WERI-Rb-1 (cell line): ENCODE measurements around the gene TM9SF4.

ENCODE experiments used
- DNase-seq: peaks from one replicate; pipeline ENCODE4 v3.0.0-alpha.2; 2020
- H3K27ac ChIP-seq: fragments of 250-450 bp; sonication (Bioruptor Pico); 2 replicates; pipeline ENCODE4 v1.5.1; 2020; ENCODE audit warnings: mild to moderate bottlenecking, moderate library complexity
- H3K27me3 ChIP-seq: fragments of 250-450 bp; sonication (Bioruptor Pico); 2 replicates; pipeline ENCODE4 v1.5.1; 2021; ENCODE audit warnings: mild to moderate bottlenecking, low read depth, moderate library complexity; ENCODE audit not compliant: insufficient read depth, severe bottlenecking
- H3K36me3 ChIP-seq: fragments of 250-450 bp; sonication (Bioruptor Pico); 2 replicates; pipeline ENCODE4 v1.5.1; 2020; ENCODE audit warnings: mild to moderate bottlenecking, moderate library complexity
- H3K4me3 ChIP-seq: 2 replicates; pipeline ENCODE4 v1.5.1; 2011; ENCODE audit warnings: low read depth, mild to moderate bottlenecking, control low read depth, low read length
- H3K9me3 ChIP-seq: fragments of 250-450 bp; sonication (Bioruptor Pico); 2 replicates; pipeline ENCODE4 v1.5.1; 2021; ENCODE audit warnings: mild to moderate bottlenecking, moderate library complexity; ENCODE audit not compliant: severe bottlenecking
- TF ChIP-seq, protein P1 (sequence below): IDR thresholded peaks from 2 replicates; pipeline ENCODE4 v1.5.1; 2011; ENCODE audit warnings: low read depth, mild to moderate bottlenecking, control low read depth, inconsistent platforms, low read length

TM9SF4 gene

DNA sequence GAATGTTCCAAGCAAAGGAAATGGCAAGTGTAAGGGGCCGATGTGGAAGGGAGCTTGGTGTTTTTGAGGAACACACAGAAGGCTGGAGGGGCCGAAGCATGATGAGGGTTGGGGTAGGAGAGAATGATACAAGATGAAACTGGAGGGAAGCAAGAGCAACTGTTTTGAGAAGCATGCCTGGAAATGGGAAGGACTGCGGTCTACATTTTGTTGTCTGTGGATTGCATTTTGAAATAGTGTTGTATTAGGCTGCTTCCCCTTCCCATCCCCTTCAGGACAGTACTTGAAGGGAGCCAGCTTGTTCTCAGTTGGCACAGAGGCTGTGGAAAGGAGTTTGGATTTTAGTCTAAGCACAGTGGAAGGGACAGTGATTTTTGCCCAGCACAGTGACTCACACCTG is 2.2 kb downstream of the TM9SF4 start:
- no peak overlapping the region for H3K4me3 ChIP-seq
- no peaks in the 10 kb centered on the region for H3K9me3 ChIP-seq
- peaks cover 7% of the 10 kb centered on the region for H3K36me3 ChIP-seq
- TF ChIP-seq, protein P1, sequence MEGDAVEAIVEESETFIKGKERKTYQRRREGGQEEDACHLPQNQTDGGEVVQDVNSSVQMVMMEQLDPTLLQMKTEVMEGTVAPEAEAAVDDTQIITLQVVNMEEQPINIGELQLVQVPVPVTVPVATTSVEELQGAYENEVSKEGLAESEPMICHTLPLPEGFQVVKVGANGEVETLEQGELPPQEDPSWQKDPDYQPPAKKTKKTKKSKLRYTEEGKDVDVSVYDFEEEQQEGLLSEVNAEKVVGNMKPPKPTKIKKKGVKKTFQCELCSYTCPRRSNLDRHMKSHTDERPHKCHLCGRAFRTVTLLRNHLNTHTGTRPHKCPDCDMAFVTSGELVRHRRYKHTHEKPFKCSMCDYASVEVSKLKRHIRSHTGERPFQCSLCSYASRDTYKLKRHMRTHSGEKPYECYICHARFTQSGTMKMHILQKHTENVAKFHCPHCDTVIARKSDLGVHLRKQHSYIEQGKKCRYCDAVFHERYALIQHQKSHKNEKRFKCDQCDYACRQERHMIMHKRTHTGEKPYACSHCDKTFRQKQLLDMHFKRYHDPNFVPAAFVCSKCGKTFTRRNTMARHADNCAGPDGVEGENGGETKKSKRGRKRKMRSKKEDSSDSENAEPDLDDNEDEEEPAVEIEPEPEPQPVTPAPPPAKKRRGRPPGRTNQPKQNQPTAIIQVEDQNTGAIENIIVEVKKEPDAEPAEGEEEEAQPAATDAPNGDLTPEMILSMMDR, result no peak
- H3K27me3 ChIP-seq, result no peaks in the 10 kb centered on the region
- DNase-seq, result no peak
- no peak overlapping the region for H3K27ac ChIP-seq

DNA sequence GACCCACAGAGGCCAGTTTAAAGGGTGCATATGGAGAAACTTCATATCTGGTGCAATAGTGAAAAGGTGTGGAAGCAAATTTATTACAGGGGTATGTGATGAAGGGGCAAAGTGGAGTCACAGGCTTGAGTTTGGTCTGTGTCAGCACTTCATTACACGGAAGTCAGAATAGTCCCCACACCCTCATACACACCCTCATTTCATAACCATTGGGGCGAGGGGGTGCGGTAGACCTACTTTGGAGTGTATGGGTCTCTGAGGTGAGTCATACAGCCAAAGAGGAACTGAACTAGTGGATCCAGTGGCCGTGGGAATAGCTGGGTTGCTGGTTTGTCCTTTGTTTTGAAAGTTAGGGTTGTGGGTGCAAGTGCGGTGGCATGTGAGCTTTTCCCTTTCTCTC is 3.3 kb downstream of the TM9SF4 start:
- Histone ChIP-seq H3K27me3 (no peaks in the 10 kb centered on the region), H3K27ac (no peak overlapping the region), H3K9me3 (no peaks in the 10 kb centered on the region), H3K36me3 (peaks cover 7% of the 10 kb centered on the region), H3K4me3 (no peak overlapping the region)
- TF ChIP-seq, protein P1, result no peak
- DNase-seq, result no peak

DNA sequence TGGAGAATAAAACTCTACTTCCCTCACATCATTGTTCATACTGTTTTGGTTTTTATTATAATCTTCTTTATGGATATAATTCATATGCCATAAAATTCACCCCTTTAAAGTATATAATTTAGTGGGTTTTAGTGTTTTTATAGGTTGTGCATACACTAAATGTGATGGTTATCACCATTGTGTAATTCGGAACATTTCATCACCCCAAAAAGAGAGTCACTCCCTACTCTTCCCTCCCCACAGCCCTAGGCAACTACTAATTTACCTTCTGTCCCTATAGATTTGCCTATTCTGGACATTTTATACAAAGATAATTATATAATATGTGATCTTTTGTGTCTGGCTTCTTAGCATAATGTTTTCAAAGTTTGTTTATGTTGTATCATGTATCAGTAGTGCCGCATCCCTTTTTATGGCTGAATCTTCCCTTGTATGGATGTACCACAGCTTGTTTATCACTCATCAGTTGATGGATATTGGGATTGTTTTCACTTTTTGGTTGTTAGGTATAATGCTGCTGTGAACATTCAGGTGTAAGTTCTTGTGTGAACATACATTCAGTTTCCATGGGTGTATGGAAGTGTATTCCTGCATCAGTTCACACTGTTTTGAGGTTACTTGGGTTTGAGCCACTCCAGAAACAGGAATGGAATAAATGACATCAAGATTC is 4.2 kb downstream of the TM9SF4 start:
- no peak overlapping the region for H3K27ac ChIP-seq
- no peak overlapping the region for H3K4me3 ChIP-seq
- TF ChIP-seq, protein P1, result no peak
- no peaks in the 10 kb centered on the region for H3K9me3 ChIP-seq
- DNase-seq, result no peak
- no peaks in the 10 kb centered on the region for H3K27me3 ChIP-seq
- peaks cover 7% of the 10 kb centered on the region for H3K36me3 ChIP-seq

DNA sequence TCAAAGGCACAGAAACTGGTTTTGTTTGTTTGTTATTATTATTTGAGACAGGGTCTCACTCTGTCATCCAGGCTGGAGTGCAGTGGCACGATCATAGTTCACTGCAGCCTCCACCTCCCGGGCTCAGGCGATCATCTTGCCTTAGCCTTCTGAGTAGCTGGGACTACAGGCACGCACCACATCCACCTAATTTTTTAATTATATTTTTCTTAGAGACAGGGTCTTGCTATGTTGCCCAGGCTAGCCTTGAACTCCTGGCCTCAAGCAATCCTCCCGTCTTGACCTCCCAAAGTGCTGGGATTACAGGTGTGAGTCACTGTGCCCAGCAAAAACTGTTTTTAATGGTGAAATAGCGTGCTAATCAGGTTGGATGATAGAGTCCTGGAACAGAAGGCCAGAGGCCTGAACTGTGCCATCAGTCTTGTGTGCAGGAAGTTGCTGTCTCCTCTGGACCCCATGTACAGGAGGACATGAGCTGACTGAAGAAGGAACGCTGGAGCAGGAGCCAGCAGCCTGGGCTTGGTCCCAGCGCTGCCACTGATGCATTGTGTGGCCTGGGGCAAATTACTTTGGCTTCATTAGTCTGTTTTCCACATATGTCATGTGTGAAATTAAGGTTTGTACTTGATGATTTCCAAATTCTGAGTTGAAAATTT is 4.9 kb downstream of the TM9SF4 start:
- TF ChIP-seq, protein P1, result no peak
- H3K36me3 ChIP-seq, result peaks cover 7% of the 10 kb centered on the region
- DNase-seq, result no peak

DNA sequence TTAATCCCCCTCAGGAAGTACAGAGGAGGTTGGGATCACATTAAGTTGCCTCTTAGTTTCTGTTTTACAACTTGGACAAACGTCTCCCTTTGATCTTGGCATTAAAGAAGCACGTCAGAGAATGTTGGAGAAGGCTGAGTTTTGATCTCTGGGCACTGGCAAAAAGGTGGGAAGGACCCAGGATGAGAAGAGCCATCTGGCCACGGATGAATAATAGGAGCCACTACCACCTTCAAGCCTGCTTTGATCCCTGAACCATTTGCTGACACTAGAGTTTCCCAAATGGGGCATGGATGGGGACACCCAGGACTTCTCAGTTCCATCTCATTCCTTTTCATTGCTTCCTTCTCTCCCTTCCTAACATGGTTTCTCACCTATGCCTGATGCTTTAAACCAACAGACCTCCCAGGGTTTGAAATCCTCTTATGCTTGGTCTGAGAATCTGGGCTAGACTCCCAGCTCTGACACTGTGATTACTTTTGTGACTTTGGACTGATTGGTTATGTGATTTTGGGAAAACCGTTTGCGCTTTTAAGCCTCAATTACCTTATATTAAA is 5.8 kb downstream of the TM9SF4 start:
- Histone ChIP-seq H3K9me3 (no peaks in the 10 kb centered on the region), H3K4me3 (no peak overlapping the region), H3K27ac (peak overlapping the region; percentile 45; the same call in 1 of the 2 replicates), H3K36me3 (peaks cover 7% of the 10 kb centered on the region), H3K27me3 (no peaks in the 10 kb centered on the region)
- DNase-seq, result no peak
- TF ChIP-seq, protein P1, result no peak

More for the DNA sequence above, 4.9 kb downstream of the TM9SF4 start:
- no peak overlapping the region for H3K4me3 ChIP-seq
- H3K27me3 ChIP-seq, result no peaks in the 10 kb centered on the region
- no peaks in the 10 kb centered on the region for H3K9me3 ChIP-seq
- no peak overlapping the region for H3K27ac ChIP-seq
